Activated CD4-positive, CD25-positive, alpha-beta regulatory T cell treated with anti-CD3 and anti-CD28 coated beads, Interleukin-2, amount 50 U/mL, for 72 hours (primary cell): ENCODE results near the gene RBM43.

Experiments
- DNase-seq: peaks from one replicate; pipeline ENCODE4 v3.0.0; 2021

The RBM43 gene

GRCh38 chr2:151206446-151206968 lies 55.2 kb downstream of the RBM43 start:
- no peak for DNase-seq

GRCh38 chr2:151205571-151205970 lies 56.1 kb downstream of the RBM43 start:
- no peak for DNase-seq

- DNase-seq: no peak
Measured at GRCh38 chr2:151204756-151205155, 56.9 kb downstream of the RBM43 start.

- DNase-seq: no peak
Measured at GRCh38 chr2:151200844-151201243, 60.8 kb downstream of the RBM43 start.

GRCh38 chr2:151200277-151200676 lies 61.4 kb downstream of the RBM43 start:
- no peak for DNase-seq

- no peak for DNase-seq
Measured at GRCh38 chr2:151198645-151199044, 63.0 kb downstream of the RBM43 start.
